Measurements from ENCODE around the gene PRKCB.

The PRKCB gene

DNA sequence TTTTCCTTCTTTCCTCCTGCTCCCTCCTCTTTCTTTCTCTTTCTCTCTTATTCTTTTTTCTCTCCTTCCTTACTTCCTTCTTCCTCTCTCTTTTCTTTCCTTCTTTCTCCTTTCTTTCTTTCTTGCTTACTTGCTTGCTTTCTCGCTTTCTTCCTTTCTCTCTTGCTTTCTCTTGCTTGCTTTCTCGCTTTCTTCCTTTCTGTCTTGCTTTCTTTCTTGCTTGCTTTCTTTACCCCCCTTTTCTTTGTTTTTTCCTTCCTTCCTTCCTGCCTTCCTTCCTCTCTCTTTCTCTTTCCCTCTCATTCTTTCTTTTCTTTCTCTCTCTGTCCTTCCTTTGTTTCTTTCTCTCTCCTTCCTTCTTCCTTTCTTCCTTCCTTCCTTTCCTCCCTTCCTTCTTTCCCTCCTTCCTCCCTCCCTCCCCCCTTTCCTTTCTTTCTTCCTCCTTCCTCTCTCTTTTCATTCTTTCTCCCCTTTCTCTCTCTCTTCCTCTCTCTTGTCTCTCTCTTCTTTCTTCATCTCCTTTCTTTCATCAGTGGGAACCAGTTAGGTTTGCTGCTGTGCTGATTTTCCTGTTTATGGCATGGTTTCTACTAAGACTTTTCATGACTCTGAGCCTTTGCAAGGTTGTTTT is 277.4 kb downstream of the PRKCB start:
- Histone ChIP-seq H3K4me1 (ENCODE audit: control insufficient read depth, insufficient read depth, low read length) (no peaks in the 10 kb centered on the region), H3K4me3 (ENCODE audit: low read length) (no peak overlapping the region), H3K27me3 (ENCODE audit: control insufficient read depth, insufficient read depth, low read length) (no peaks in the 10 kb centered on the region), H3K9me3 (ENCODE audit: control insufficient read depth, low read length) (no peaks in the 10 kb centered on the region), H3K9ac (ENCODE audit: low read length) (no peak overlapping the region), H3K36me3 (ENCODE audit: control insufficient read depth, insufficient read depth, low read length) (no peaks in the 10 kb centered on the region)

DNA sequence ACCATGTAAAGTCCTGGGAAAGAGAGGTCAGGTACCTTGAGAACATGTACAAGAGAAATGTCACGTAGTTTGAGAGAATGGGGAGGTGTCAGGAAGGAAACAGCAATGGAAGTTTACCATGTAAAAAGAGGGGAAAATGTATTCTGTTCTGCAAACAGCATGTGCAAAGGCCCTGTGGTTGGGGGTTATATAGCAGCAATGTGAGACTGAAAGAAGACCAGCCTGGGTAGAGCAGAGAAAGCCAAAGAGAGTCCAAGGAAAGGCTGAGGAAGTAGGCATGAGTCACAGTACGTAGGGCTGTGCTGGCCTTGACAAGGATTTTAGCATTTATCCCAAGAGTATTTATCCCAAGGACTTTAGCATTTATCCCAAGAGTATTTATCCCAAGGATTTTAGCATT is 279.1 kb downstream of the PRKCB start:
- Histone ChIP-seq H3K27me3 (ENCODE audit: control insufficient read depth, insufficient read depth, low read length) (no peaks in the 10 kb centered on the region), H3K9ac (ENCODE audit: low read length) (no peak overlapping the region), H3K36me3 (ENCODE audit: control insufficient read depth, insufficient read depth, low read length) (no peaks in the 10 kb centered on the region), H3K4me1 (ENCODE audit: control insufficient read depth, insufficient read depth, low read length) (no peaks in the 10 kb centered on the region), H3K9me3 (ENCODE audit: control insufficient read depth, low read length) (no peaks in the 10 kb centered on the region), H3K4me3 (ENCODE audit: low read length) (no peak overlapping the region)

DNA sequence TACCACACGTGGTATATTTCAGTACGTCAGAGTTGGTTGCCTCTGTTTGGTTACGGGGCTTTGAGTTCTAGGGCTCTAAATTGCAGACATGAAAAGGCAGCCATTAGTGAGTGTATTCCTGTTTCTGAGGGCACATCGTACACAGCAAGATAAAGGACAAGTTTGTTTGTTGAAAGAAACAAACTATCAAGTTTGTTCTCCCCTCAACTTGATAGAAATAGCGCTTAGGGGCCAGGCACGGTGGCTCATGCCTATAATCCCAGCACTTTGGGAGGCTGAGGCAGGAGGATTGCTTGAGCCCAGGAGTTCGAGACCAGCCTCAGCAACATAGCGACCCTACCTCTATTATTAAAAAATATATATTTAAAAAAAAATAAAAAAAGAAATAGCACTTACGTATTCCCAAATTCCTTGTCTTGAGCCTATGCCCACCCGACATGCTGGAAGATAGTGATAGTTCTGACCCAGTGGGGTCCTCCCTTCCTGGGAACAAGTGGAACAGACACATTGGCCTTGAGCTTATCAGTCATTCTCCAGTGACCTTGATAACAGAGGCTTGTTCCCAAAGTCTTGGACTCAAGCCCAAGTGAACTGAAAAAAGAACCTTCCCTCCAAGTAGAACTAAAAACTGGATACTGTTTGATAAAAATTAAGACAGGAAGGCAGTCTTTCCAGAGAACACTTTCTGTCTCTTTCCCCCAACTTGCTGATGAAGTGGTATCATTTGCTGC is 280.4 kb downstream of the PRKCB start:
- Histone ChIP-seq H3K9ac (ENCODE audit: low read length) (no peak overlapping the region), H3K36me3 (ENCODE audit: control insufficient read depth, insufficient read depth, low read length) (no peaks in the 10 kb centered on the region), H3K27me3 (ENCODE audit: control insufficient read depth, insufficient read depth, low read length) (no peaks in the 10 kb centered on the region), H3K4me3 (ENCODE audit: low read length) (no peak overlapping the region), H3K9me3 (ENCODE audit: control insufficient read depth, low read length) (no peaks in the 10 kb centered on the region), H3K4me1 (ENCODE audit: control insufficient read depth, insufficient read depth, low read length) (no peaks in the 10 kb centered on the region)

DNA sequence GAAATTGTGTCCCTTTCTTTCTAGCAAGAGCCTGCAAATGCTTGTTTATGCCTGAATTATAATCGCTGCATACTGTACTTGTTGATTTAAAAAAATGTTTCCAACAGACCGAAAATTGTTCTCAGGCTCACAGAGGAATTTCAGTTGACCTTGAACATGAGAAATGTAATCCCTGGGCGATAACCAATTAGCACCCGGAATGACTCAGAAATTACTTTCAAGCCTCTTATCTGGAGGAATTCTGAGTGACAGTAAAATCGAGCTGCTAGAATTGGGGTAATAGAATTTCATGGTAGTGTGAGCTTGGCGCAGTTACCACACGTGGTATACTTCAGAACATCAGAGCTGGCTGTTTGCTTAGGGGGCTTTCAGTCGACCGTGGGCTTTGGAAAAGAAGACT is 281.2 kb downstream of the PRKCB start:
- Histone ChIP-seq H3K9ac (ENCODE audit: low read length) (no peak overlapping the region), H3K36me3 (ENCODE audit: control insufficient read depth, insufficient read depth, low read length) (no peaks in the 10 kb centered on the region), H3K4me1 (ENCODE audit: control insufficient read depth, insufficient read depth, low read length) (no peaks in the 10 kb centered on the region), H3K9me3 (ENCODE audit: control insufficient read depth, low read length) (no peaks in the 10 kb centered on the region), H3K27me3 (ENCODE audit: control insufficient read depth, insufficient read depth, low read length) (no peaks in the 10 kb centered on the region), H3K4me3 (ENCODE audit: low read length) (no peak overlapping the region)

DNA sequence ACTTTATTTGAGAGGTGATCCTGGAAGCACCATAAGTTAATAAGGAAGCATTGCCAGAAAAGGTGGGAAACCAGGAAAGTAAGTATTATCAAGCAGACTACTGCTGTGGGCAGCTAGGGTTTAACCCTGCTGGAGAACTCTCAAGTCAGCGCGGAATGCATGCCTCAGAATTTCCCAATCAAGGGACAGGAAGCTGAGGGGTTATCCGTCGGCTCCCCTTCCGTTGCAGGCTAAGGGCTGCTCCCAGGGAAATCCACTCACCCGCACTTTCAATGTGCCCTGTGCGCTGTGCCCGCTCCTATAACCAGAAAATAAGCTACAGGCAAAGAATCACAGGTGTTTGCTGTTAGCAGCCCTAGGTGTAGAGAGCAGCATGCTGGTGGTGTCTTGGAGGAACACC is 281.9 kb downstream of the PRKCB start:
- H3K4me3 ChIP-seq (ENCODE audit: low read length): no peak overlapping the region
- H3K9me3 ChIP-seq (ENCODE audit: control insufficient read depth, low read length): no peaks in the 10 kb centered on the region
- no peaks in the 10 kb centered on the region for H3K4me1 ChIP-seq (ENCODE audit: control insufficient read depth, insufficient read depth, low read length)
- no peaks in the 10 kb centered on the region for H3K27me3 ChIP-seq (ENCODE audit: control insufficient read depth, insufficient read depth, low read length)
- H3K36me3 ChIP-seq (ENCODE audit: control insufficient read depth, insufficient read depth, low read length): no peaks in the 10 kb centered on the region
- no peak overlapping the region for H3K9ac ChIP-seq (ENCODE audit: low read length)

DNA sequence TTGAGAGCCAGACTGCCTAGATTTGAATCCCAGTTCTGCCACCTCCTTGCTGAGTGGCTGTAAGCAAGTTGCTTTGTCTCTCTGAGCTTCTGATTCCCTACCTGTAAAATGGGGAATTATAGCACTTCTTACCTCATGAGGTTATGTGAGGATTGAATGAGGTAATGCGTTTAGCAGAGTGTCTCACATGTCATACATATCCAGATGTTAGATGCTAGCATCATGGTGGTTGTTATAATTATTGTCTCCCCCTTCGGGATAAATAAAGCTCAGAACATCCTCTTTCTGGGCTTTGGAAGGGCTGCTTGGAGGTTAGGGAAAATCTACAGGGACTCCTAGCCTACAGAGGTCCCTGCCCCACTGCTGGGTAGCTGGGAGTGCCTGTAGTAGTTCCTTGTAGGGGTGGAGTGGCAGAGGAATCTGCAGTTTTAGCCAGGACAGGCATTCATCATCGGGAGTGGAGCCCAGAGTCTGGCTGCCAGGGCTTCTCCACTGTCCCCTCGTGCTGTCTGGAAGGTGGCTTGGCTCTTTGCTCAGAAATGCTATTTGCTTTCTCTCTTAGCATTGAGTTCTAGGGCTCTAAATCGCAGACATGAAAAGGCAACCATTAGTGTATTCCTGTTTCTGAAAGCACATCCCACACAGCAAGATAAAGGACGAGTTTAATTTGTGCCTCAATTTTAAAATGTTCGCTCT is 282.5 kb downstream of the PRKCB start:
- Histone ChIP-seq H3K27me3 (ENCODE audit: control insufficient read depth, insufficient read depth, low read length) (no peaks in the 10 kb centered on the region), H3K9ac (ENCODE audit: low read length) (no peak overlapping the region), H3K4me3 (ENCODE audit: low read length) (no peak overlapping the region), H3K9me3 (ENCODE audit: control insufficient read depth, low read length) (no peaks in the 10 kb centered on the region), H3K36me3 (ENCODE audit: control insufficient read depth, insufficient read depth, low read length) (no peaks in the 10 kb centered on the region), H3K4me1 (ENCODE audit: control insufficient read depth, insufficient read depth, low read length) (no peaks in the 10 kb centered on the region)

DNA sequence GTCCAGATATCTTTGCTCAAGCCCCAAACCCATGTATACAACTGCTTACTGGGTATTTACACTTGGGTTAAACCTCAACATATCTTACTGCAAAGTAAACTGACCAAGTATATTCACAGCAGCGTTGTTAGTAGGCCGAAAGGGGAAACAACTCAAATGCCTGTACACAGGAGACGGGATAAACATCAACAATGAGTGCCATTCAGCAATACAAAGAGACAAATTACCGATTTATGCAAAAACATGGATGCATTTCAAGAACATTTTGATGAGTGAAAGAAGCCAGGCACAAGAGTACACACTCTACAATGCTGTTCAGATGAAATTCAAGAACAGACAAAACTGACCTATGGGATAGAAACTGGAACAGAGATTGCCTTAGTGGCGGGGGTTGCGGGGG is 284.0 kb downstream of the PRKCB start:
- Histone ChIP-seq H3K9ac (ENCODE audit: low read length) (no peak overlapping the region), H3K36me3 (ENCODE audit: control insufficient read depth, insufficient read depth, low read length) (no peaks in the 10 kb centered on the region), H3K4me3 (ENCODE audit: low read length) (no peak overlapping the region), H3K27me3 (ENCODE audit: control insufficient read depth, insufficient read depth, low read length) (no peaks in the 10 kb centered on the region), H3K4me1 (ENCODE audit: control insufficient read depth, insufficient read depth, low read length) (no peaks in the 10 kb centered on the region), H3K9me3 (ENCODE audit: control insufficient read depth, low read length) (no peaks in the 10 kb centered on the region)

DNA sequence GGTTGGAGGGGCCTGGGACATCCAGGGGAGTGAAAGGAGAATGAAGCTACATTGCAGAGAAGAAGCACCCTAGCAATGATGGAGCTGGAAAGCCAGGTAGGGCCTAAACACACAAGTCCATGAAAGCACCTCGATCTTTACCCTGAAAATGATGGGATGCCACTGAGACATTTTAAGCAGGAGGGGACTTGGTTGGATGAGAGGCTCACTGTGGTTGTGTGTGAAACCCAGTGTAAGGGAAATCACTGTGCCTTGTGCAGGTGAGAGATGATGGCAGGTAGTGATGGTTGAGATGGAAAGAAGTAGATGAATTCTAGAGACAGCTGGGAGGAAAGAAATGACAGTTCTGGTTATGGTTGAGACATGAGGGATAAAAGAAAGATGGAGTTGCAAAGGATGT is 287.5 kb downstream of the PRKCB start:
- Histone ChIP-seq H3K4me1 (ENCODE audit: control insufficient read depth, insufficient read depth, low read length) (no peaks in the 10 kb centered on the region), H3K27me3 (ENCODE audit: control insufficient read depth, insufficient read depth, low read length) (no peaks in the 10 kb centered on the region), H3K9ac (ENCODE audit: low read length) (no peak overlapping the region), H3K9me3 (ENCODE audit: control insufficient read depth, low read length) (no peaks in the 10 kb centered on the region), H3K4me3 (ENCODE audit: low read length) (no peak overlapping the region), H3K36me3 (ENCODE audit: control insufficient read depth, insufficient read depth, low read length) (no peaks in the 10 kb centered on the region)

DNA sequence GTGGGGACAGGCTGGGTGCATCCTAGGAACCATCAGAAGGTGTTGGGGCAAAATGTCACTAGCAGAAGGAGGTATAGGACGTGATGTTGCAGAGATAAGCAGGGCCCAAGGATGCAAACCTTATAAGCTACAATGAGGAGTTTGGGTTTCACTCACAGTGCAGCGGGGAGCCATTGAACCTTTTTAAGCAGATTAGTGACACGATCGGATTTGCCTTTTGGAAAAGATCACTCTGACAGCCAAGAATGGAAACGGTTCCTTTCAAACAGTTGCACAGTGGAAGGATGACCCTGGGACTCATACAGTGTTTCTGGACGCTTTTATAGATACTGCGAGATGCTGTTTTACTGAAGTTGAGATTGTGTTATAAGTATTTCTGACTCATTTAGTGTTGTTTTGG is 288.5 kb downstream of the PRKCB start:
- Histone ChIP-seq H3K27me3 (ENCODE audit: control insufficient read depth, insufficient read depth, low read length) (no peaks in the 10 kb centered on the region), H3K4me1 (ENCODE audit: control insufficient read depth, insufficient read depth, low read length) (no peaks in the 10 kb centered on the region), H3K9me3 (ENCODE audit: control insufficient read depth, low read length) (no peaks in the 10 kb centered on the region), H3K36me3 (ENCODE audit: control insufficient read depth, insufficient read depth, low read length) (no peaks in the 10 kb centered on the region), H3K4me3 (ENCODE audit: low read length) (no peak overlapping the region), H3K9ac (ENCODE audit: low read length) (no peak overlapping the region)

DNA sequence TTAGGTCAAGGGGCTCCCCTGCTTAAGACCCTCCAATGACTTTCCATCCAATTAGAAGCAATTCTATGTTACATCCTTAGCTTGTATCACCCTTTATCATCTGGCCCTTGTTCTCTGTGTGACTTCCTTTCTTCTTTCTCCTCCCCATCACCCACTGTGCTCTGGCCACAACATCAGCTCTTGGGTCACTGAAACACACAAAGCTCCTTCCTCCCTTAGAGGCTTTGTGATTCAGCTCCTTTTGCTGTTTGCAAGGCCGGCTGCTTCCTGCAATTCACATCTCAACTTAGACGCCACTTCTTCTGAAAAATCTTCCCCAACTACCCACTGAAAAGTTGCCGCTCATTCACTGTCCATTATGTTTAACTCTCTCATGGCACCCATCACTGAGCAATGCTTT is 289.4 kb downstream of the PRKCB start:
- no peak overlapping the region for H3K9ac ChIP-seq (ENCODE audit: low read length)
- H3K9me3 ChIP-seq (ENCODE audit: control insufficient read depth, low read length): no peaks in the 10 kb centered on the region
- no peaks in the 10 kb centered on the region for H3K27me3 ChIP-seq (ENCODE audit: control insufficient read depth, insufficient read depth, low read length)
- no peaks in the 10 kb centered on the region for H3K4me1 ChIP-seq (ENCODE audit: control insufficient read depth, insufficient read depth, low read length)
- no peak overlapping the region for H3K4me3 ChIP-seq (ENCODE audit: low read length)
- H3K36me3 ChIP-seq (ENCODE audit: control insufficient read depth, insufficient read depth, low read length): no peaks in the 10 kb centered on the region

DNA sequence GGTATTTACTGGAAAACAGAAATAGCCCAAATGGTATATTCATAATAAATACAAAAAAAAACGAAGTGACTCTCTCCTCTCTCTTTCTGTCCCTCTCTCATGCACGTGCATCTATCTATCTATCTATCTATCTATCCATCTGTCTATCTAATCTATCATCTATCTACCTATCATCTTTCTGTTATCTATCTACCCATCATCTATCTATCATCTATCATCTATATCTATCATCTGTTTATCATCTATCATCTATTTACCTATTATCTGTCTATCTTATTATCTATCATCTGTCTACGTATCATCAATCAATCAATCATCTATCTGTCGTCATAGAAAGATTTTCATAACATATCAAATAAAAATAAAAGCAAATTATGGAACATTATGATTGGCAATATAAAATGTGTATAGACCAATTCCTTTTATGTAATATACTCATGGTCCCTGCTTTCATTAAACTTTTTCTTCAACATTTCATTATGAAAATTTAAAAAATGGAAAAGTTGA is 293.7 kb downstream of the PRKCB start:
- no peak overlapping the region for H3K4me3 ChIP-seq (ENCODE audit: low read length)
- H3K9ac ChIP-seq (ENCODE audit: low read length): no peak overlapping the region
- no peaks in the 10 kb centered on the region for H3K9me3 ChIP-seq (ENCODE audit: control insufficient read depth, low read length)
- no peaks in the 10 kb centered on the region for H3K27me3 ChIP-seq (ENCODE audit: control insufficient read depth, insufficient read depth, low read length)
- no peaks in the 10 kb centered on the region for H3K4me1 ChIP-seq (ENCODE audit: control insufficient read depth, insufficient read depth, low read length)
- H3K36me3 ChIP-seq (ENCODE audit: control insufficient read depth, insufficient read depth, low read length): no peaks in the 10 kb centered on the region

DNA sequence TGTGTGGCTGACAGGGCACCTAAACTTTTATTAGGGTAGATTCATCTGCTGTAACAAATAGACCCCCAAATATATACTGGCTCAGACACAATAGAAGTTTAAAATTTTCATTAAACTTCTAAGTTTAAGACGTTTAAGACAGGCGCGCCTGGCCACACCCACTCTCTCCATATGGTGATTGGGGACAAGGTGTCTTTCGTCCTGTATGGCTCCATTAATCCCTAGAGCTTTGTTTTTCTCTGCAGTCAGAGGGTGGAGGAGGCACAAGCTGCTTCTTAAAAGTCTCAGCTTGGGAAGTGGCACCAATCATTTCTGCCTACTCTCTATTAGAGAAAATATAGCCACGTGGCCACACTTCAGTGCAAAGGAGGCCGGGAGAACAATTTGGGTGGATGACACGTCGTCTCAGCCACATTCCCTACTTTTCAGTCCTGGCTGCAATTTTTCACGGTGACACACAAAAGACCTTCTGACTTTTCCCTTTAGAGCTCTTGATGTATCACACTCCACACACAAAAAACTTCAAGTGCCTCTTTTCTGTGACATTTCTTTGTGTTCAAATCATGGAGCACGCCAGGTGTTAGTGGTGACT is 294.8 kb downstream of the PRKCB start:
- Histone ChIP-seq H3K4me1 (ENCODE audit: control insufficient read depth, insufficient read depth, low read length) (no peaks in the 10 kb centered on the region), H3K9me3 (ENCODE audit: control insufficient read depth, low read length) (no peaks in the 10 kb centered on the region), H3K9ac (ENCODE audit: low read length) (no peak overlapping the region), H3K36me3 (ENCODE audit: control insufficient read depth, insufficient read depth, low read length) (no peaks in the 10 kb centered on the region), H3K27me3 (ENCODE audit: control insufficient read depth, insufficient read depth, low read length) (no peaks in the 10 kb centered on the region), H3K4me3 (ENCODE audit: low read length) (no peak overlapping the region)
